GM21360 (cell line): ENCODE results near the gene HBB.

Experiments used
- ATAC-seq: cut with Tn5 transposase; IDR thresholded peaks from one replicate; pipeline ENCODE4 v1.9.1; 2021; ENCODE audit warnings: mild to moderate bottlenecking, moderate library complexity; ENCODE audit not compliant: unreplicated experiment

HBB gene

DNA sequence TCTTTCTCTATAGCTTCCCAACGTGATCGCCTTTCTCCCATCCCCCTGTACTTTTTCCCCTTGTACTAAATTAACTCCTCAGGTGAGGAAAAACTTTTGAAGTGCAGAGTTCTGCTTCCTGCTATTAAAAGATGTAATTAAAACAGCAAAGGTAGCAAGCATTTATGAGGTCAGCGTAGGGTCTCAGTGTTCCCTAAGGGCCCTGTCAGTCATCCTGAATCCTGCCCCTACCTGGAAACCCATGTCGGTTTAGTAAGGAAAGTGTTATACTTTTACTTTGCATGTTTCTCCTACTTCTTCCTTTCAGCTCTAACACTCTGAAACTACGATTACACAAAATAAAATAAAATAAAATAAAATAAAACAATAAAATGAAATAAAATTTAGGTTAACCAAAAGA is 1.3 kb upstream of the HBB start:
- ATAC-seq, result no peak

DNA sequence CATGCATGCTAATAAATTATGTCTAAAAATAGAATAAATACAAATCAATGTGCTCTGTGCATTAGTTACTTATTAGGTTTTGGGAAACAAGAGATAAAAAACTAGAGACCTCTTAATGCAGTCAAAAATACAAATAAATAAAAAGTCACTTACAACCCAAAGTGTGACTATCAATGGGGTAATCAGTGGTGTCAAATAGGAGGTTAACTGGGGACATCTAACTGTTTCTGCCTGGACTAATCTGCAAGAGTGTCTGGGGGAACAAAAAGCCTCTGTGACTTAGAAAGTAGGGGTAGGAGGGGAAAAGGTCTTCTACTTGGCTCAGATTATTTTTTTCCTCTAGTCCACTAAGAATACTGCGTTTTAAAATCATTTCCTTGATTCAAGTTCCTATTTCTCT is 810 bp upstream of the HBB start:
- no peak for ATAC-seq

DNA sequence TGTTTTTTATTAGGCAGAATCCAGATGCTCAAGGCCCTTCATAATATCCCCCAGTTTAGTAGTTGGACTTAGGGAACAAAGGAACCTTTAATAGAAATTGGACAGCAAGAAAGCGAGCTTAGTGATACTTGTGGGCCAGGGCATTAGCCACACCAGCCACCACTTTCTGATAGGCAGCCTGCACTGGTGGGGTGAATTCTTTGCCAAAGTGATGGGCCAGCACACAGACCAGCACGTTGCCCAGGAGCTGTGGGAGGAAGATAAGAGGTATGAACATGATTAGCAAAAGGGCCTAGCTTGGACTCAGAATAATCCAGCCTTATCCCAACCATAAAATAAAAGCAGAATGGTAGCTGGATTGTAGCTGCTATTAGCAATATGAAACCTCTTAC is 1.4 kb downstream of the HBB start:
- ATAC-seq, result no peak

DNA sequence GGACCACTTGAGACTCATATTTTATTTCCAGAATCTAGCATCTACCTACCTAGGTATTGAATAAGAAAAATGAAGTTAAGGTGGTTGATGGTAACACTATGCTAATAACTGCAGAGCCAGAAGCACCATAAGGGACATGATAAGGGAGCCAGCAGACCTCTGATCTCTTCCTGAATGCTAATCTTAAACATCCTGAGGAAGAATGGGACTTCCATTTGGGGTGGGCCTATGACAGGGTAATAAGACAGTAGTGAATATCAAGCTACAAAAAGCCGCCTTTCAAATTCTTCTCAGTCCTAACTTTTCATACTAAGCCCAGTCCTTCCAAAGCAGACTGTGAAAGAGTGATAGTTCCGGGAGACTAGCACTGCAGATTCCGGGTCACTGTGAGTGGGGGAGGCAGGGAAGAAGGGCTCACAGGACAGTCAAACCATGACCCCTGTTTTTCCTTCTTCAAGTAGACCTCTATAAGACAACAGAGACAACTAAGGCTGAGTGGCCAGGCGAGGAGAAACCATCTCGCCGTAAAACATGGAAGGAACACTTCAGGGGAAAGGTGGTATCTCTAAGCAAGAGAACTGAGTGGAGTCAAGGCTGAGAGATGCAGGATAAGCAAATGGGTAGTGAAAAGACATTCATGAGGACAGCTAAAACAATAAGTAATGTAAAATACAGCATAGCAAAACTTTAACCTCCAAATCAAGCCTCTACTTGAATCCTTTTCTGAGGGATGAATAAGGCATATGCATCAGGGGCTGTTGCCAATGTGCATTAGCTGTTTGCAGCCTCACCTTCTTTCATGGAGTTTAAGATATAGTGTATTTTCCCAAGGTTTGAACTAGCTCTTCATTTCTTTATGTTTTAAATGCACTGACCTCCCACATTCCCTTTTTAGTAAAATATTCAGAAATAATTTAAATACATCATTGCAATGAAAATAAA is 2.1 kb downstream of the HBB start:
- no peak for ATAC-seq

DNA sequence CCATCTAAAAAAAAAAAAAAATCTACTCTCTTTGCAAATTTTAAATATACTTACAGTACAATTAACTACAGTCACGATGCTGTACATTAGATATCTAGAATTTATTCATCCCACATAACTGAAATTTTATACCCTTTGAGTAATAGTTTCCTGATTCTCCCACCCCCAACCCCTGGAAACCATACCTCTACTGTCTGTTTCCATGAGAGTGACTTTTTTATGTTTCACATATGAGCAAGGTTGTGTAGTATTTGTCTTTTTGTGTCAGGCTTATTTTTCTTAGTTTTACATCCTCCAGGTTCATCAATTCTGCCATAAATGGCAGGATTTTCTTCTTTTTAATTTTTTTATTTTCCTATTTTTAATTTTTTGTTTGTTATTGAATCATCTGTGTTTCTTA is 3.2 kb downstream of the HBB start:
- no peak for ATAC-seq

DNA sequence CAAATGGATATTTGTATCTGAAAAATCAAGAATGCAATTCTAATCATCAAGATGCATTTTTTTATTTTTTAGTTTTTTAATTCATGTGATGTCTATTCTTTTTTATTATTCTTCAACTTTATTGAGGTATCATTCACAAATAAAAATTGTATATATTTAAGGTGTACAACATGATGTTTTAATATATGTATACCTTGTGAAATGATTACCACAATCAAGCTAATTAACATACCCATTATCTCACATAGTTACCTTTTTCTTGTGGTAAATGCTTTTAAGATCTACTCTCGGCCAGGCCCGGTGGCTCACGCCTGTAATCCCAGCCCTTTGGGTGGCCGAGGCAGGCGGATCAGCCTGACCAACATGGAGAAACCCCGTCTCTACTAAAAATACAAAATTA is 3.7 kb downstream of the HBB start:
- no peak for ATAC-seq

DNA sequence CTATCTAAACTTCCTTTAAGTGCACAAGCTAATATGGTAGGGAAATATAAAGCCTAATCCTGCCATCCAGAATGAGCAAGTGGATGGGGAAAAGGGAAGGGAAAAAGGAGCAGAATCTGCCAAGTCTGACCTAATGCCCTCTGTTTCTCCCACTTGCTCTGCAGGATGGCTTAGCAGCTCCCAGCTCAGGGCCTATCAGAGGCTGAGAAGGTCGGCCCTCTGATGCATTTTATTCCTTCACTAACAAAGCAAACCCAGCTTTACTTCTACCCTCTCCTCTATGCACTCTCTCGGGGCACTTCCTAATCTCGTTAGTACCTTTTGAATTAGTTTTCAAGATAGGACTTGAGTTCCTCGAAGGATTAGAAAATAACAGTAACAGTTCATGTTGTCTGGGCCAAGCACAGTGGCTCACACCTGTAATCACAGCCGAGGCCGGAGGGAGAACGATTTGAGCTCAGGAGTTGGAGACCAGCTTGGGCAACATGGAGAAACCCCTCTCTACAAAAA is 16.4 kb downstream of the HBB start:
- no peak for ATAC-seq

DNA sequence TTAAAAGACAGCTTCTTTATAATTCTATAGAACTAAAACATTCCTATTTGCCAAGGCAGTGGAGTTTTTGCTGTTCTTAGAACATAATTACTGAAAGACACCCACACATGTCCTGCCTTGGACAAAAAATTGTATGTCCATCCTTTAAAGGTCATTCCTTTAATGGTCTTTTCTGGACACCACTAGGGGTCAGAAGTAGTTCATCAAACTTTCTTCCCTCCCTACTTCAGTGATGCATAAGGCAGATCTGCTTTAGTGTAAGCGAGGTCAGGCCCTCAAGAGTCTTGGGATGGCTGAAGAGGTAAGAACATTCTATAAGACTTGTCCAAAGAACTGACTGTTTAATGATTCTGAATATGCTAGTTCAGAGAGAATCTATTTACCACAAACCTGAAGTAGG is 22.1 kb downstream of the HBB start:
- ATAC-seq, result peak; percentile 57

DNA sequence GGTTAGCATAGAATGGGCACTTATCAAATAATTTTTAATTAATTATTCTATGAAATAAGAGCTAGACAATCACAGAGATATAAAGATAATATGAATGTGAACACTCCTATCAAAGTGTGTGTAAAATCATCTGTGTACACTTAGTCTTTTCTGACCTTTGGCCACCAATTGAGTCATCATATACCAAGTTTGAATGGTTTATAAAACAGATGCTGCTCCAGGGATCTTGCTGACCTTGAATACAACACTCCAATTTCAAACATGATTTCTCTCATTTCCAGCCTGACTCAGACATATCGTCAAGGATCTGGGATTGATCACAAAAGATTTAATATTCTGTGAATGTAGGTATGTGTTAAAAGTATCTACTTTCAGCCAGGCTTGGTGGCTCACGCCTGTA is 23.5 kb downstream of the HBB start:
- no peak for ATAC-seq

DNA sequence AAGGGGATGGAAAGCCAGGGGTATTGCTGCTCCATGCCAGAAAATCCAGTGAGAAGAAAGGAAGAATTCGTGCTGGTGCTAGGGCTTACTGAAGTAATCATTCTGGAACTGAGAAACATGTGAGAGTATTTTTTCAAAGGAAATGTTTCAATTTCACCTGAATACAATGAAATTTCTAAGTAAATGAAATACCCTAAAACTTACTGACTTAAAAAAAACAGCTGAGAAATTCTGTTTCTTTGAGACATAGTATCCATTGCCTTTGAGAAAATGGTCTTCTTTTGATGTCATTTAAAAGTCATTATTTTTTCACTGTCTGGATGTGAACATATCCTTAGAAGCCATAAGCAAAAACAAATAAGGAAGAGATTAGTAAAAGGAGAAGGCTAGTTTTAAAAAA is 26.3 kb downstream of the HBB start, which contains the start of gene OR51V1:
OR51V1 (minus strand) TSS at position 101 of the 400 bp plus-strand sequence; CDS start at position 101, 0 bp downstream.
- no peak for ATAC-seq

DNA sequence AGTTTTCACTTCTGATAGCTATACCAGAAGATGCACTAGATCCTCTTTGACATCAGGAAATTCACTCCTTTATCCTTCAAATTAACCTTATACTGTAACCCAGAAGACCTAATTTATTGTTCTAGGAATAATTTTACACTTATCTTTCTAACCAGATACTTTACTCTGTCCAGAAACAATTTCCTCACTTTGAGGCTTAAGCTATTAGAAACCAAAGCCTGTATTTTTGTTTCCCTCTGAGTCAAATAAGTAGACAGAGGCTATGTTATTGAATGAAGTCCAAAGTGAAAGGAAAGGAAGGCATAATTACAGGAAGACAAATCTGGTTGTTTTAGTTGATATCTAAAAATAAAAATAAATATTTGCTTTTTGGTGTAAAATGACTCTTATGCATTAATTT is 28.6 kb downstream of the HBB start:
- ATAC-seq, result no peak

DNA sequence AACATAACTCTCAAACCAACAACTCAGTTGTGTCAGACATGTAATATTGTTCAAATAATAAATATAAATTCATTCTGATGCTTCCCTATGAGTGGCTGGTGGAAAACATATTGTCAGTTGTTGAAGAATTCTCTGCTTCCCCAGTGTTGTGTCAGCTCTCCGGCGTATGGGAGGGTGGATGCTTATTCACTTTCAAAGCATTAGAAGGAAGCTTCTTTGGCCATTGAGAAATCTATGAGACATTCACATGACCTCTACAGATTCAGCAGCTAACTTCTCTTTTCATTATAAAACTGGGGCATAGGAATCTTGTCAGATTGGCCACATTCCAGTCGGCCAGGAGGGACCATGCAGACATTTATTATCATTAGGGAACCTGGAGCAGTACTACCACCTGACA is 29.3 kb downstream of the HBB start:
- no peak for ATAC-seq

DNA sequence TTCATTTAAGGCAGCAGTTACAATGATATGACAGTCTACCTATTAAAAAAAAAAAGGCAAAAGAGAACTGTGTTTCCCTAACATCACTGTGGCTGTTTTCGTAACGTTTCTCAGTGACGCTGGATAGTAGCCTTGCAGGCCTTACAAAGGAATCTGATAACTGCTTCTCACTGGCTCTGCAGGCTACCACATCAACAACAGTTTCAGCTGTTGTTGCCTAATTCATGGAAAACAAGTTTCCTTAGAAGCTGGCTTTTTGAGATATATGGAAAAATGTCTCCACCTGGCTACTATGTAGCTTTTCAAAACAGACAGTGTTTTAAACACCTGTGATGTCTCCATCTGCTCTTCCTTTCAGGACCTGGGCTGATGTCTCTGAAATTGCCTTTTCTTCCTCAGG is 30.1 kb downstream of the HBB start:
- ATAC-seq, result no peak

DNA sequence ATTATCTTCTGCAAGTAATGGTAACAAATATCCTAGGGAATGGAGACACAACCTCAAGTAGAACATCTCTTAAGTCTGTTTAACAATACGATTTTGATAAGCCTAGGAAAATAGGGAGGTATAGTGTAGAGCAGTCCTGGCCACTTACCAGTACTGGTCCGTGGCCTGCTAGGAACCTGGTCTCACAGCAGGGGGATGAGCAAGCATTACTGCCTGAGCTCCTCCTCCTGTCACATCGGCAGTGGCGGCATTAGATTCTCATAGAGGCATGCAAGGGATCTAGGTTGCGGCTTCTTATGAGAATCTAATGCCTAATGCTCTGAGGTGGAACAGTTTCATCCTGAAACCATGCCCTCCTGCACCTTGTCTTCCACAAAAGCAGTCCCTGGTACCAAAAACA is 30.8 kb downstream of the HBB start:
- no peak for ATAC-seq

DNA sequence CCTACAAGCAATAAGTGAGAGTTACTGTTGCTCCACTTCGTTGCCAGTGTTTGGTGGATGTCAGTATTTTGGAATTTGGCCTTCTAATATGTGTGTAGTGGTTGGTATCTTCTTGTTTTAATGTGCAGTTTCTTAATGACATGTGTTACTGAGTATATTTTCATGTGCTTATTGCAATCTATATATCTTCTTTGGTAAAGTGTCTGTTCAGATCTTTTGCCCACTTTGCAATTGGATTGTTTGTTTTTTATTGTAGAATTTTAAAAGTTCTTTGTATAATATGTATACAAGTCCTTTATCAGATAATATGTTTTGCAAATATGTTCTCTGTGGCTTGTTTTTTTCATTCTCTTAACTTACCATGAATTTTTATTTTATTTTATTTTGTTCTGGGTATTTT is 34.1 kb downstream of the HBB start:
- ATAC-seq, result no peak

DNA sequence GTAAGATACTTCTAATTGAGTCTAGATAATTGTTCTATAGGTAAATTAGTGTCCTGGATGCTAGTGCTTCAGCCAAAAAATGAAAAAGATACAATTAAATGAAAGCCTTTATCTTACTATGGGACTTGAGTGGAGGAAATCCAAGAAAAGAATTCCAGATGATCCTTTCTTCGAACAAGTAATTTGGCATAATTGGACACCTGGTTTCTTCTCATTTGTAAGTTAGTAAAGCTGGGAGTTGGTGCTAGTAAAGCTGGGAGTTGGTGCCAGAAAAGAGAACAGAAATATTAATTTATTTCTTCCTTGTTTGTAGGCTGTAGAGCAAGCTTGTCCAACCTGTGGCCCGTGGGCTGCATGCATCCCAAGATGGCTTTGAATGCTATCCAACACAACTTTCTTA is 38.7 kb downstream of the HBB start:
- no peak for ATAC-seq

DNA sequence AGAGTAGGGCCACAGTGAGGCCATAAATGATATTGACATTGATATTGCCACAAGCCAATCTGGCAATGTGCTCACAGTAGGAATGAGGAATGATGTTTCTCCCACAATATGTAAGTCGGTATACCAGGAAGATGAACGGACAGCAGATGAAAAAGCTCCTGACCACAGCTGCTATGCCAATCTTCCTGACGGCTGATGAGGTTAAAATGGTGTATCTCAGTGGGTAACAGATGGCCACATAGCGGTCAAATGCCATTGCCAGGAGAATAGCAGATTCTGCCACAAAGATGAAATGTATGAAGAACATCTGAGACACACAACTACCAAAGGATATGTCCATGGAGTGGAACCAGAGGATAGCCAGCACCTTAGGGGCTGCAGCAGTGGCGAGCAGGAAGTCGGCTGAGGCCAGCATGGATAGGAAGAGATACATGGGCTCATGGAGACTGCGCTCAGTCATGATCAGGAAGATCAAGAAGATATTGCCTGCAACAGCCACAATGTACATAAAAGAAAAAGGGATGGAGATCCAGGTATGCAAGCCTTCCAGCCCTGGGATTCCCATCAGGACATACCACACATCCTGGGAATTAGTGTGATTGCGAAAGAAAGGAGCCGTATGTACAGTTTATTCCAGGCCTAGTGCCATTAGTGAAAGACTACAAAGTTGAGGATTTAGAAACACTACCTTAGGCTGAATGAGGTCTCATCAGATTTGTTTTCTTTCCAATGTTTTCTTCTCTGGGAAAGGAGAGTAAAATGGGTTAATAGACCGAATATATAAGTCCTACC is 48.6 kb downstream of the HBB start:
- ATAC-seq, result no peak
